NCI-H2107 (cell line): ENCODE measurements around the gene MRC2.
"Not testable (repeated sequence)": the region's sequence is repeated elsewhere in the genome, so short reads cannot be mapped to it uniquely, and the experiment has no call there.

ENCODE experiments used
- DNase-seq: peaks from one replicate; lab custom pipeline; 2025; lab: John Stamatoyannopoulos, UW

Gene MRC2

DNA sequence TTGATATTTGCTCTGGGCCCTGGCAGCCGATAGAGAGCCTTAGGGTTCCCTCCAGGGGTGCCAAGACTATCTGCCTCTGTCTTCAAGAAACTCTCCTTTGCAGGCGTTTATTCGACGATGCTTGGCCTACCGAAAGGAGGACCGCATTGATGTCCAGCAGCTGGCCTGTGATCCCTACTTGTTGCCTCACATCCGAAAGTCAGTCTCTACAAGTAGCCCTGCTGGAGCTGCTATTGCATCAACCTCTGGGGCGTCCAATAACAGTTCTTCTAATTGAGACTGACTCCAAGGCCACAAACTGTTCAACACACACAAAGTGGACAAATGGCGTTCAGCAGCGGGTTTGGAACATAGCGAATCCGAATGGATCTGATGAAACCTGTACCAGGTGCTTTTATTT lies 15.2 kb upstream of the MRC2 start:
- not testable (repeated sequence) for DNase-seq

DNA sequence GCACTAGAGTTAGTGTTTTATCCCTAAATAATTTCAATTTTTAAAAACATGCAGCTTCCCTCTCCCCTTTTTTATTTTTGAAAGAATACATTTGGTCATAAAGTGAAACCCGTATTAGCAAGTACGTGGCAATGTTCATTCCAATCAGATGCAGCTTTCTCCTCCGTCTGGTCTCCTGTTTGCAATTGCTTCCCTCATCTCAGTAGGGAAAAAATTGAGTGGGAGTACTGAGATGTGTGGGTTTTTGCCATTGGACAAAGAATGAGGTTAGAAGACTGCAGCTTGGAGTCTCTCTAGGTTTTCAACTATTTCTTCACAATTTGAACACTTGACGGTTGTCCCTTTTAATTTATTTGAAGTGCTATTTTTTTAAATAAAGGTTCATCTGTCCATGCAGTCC lies 14.4 kb upstream of the MRC2 start:
- DNase-seq, result not testable (repeated sequence)

GRCh38 chr17:62614142-62614541 lies 13.3 kb upstream of the MRC2 start:
- DNase-seq, result no peak

DNA sequence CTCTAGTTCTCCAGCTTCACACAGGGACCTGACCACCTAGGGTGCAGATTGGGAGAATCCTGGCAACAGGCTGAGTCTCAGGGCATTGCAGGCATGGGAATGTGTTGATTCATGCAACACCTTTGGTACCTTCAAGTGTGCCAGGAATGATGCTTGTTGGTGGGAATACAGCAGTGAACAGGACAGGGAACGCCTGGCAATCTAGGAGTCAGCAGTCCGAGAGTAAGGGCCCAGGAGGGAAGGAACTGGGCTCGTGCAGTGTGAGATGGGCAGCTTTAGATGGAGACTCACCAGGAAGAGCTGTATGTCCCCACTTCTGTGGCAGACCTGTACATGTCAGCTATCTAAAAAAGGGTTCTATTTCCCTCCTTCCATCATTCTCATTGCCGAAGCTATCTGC lies 12.0 kb upstream of the MRC2 start:
- DNase-seq, result no peak

GRCh38 chr17:62616993-62617893 lies 10.2 kb upstream of the MRC2 start:
- no peak for DNase-seq

- DNase-seq, result no peak
Measured at GRCh38 chr17:62617894-62618472, 9.5 kb upstream of the MRC2 start.

- no peak for DNase-seq
Measured at GRCh38 chr17:62618647-62619416, 8.6 kb upstream of the MRC2 start.

DNA sequence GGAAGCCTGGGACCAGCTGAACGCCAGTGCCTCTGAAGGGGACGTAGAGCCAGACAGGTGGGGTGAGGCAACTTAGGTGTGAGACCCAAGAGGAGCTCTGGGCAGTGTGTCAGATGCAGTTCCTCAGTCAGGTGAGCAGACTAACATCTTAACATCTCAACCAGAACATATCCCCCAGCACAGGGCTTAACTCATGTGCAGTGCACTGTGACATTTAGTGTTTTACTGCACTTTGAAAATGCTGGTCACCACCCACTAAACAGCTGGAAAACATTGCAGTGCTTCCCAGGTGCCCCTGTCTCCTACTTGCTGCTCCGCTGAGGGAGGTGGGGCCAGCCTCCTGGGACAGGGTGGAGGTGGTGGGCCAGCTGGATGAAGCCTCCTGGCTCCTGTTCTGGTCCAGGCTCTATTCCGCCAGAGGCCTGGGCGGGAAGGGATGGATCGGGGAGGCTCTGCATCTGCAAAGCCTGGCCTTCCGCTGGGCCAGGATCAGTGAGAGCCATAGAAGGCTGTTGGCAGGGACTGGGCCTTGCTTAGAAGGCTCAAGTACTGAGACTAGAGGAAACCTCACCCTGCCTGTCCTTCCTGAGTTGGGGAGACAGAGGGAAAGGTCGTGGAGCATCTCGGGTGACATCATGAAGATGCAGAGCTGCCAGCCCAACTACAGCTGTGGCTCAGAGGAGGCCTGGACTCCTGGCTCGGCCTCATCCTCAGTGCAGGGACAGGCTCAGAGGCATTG lies 7.9 kb upstream of the MRC2 start:
- DNase-seq, result no peak

- DNase-seq, result no peak
Measured at GRCh38 chr17:62621223-62621622, 6.2 kb upstream of the MRC2 start.

DNA sequence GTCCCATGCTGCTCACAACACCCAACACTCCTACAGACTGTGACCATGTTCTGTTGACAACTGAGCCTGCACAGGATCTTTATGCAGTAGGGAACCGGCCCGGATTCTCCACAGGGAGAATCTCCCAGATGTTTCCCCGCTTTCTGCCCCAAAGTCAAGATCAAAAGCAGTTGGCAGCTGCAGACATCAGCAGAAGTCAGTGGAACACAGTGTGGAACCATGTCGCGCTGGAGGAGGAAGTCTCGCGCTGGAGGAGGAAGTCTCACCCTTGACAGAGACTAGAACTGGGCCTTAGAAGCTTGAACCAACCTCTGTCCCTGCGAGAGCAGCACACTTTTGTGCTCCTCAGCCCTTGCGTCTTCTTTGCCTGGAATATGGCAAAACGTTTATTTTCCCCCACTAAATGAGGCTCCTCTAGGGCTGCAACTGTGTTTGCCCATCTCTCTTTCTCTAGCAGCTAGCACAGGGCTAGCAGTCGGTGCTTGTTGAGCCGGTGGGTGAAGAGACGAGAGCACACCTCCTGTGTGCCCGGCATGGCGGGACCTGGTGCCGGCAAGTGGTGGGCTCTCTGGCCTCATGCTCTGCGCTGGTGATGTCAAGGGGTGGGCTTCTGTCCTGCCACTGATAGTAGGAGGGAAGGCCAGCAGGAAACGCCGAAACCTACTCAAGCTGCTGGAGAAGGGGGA lies 2.1 kb upstream of the MRC2 start:
- no peak for DNase-seq

GRCh38 chr17:62625870-62626200 lies 1.6 kb upstream of the MRC2 start:
- DNase-seq, result no peak

GRCh38 chr17:62626719-62627218 lies 701 bp upstream of the MRC2 start:
- no peak for DNase-seq

- no peak for DNase-seq
Measured at GRCh38 chr17:62627904-62628633, 599 bp downstream of the MRC2 start.

DNA sequence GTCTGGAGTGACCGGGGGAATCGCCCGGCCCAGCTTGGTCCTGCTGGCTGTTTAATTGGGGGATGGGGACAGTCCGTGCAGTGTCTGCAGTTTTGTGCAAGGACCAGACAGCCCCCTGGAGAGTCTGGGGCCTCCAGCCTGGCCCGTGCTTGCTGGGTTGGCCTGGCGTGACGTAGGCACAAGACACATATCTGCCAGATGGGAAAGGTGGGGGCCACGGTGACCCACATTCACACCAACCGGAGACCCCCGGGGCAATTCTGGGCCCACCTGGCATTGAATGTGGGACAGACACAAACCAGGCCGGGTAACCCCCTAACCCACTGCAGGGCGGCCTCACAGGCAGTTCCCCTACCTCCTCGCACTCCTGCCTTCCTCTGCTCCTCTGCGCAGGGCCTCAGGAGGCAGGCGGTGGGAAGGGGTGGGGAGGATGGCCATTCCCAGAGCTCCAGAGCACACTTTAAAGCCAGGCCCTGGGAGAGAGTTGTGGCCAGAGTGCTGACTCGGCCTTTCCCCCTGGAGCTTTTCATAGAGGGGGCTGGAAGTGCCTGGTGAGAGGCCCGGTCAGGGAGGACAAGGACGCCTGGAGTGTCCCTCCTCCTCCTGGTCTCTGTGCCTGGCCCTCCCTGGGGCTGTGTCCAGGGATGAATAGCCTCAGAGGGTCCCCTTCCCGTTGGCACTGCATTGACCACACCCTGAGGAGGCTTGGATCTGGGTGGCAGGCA lies 1.5 kb downstream of the MRC2 start:
- DNase-seq, result no peak

DNA sequence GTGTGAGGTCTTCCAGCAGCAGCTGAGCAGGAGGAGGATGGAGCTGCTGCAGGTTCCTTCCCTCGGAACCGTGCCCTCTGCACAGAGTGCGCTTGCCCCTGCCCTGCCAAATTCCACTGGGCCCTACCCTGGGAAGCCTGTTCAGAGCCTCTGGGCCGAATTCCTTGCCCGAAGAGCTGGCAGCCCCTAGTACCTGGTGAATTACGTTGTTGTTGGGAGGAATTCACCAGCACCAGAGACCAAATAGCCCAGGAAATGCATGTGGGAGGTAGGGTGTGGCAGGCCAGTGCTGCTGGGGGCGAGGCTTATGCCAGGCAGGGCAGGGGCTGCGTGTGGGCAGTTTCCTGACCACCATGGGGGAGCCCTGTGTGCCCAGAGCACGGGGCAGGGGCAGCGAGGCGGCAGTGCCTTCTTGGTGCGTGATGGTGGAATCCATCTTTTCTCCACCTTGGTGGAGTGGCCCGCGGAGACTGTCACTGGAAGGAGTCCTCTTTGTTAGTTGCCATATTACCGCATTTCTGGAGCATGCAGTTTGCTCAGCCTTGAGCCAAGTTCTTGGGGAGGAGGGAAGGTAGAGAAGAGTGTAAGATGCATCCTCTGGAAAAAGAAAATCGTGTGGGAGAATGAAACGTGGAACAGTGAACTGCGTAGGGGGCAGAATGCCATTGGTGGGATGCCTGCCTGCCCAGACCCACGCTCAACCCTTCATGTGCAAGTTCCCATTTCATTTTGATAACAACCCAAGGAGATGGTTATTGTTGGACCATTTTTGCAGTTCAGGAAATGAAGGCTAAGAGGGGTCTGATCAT lies 2.3 kb downstream of the MRC2 start:
- DNase-seq, result no peak

- no peak for DNase-seq
Measured at GRCh38 chr17:62630365-62631085, 3.1 kb downstream of the MRC2 start.

GRCh38 chr17:62631086-62631935 lies 3.8 kb downstream of the MRC2 start:
- no peak for DNase-seq
